ENCODE results near the gene TGIF2. TPM values are rescaled to one million over a fixed set of nuclear protein-coding genes. Genes with fewer than 3 reads are reported as not detected.
A peak's percentile ranks its signal among the peaks of the same experiment; 100 is the strongest.

The TGIF2 gene
- total RNA-seq, 6 experiments from 2014 or later = 3.2 to 7.8 (median 5.9) TPM

GRCh38 chr20:36573798-36574365, 485 bp downstream of the TGIF2 start:
- H3K27me3 ChIP-seq = no peaks in the 10 kb centered on the region
- H3K36me3 ChIP-seq = no peaks in the 10 kb centered on the region
- H3K9me3 ChIP-seq = no peaks in the 10 kb centered on the region
- peaks cover 0 to 19% (median 4%) of the 10 kb centered on the region in 4 donors for H3K4me1 ChIP-seq
- WGBS (ENCODE audit: insufficient coverage, low coverage, low lambda C conversion rate, missing lambda C conversion rate) = 0% methylated on average over 5 of the region's 53 CpGs
- peak in 2 of 4 donors; percentile 7 to 8 for ATAC-seq
- intact Hi-C loops (cut with DNase I) = no loop called here
- H3K27ac ChIP-seq = peak overlapping the region; percentile 75 to 92 (median 90)
- peak overlapping the region; percentile 69 to 80 (median 78) for H3K4me3 ChIP-seq
- DNase-seq = peak; percentile 52 to 66 (median 55)
- TF ChIP-seq CTCF (IDR thresholded peaks at IDR 0.05) (no peak), POLR2A (IDR thresholded peaks at IDR 0.05) (no peak)

GRCh38 chr20:36574366-36575135, 1.2 kb downstream of the TGIF2 start:
- ATAC-seq = peak; percentile 24 to 46 (median 28)
- peaks cover 0 to 19% (median 4%) of the 10 kb centered on the region in 4 donors for H3K4me1 ChIP-seq
- WGBS (ENCODE audit: insufficient coverage, low coverage, low lambda C conversion rate, missing lambda C conversion rate) = under 1% methylated on average over 32 of the region's 69 CpGs
- intact Hi-C loops (cut with DNase I) = no loop called here
- H3K9me3 ChIP-seq = no peaks in the 10 kb centered on the region
- TF ChIP-seq CTCF (IDR thresholded peaks at IDR 0.05) (no peak), POLR2A (IDR thresholded peaks at IDR 0.05) (peak; percentile 39)
- H3K36me3 ChIP-seq = peaks cover 0 to 5% (median under 1%) of the 10 kb centered on the region in 4 donors
- peak; percentile 62 to 73 (median 63) for DNase-seq
- H3K27ac ChIP-seq = peak overlapping the region; percentile 75 to 92 (median 90)
- H3K4me3 ChIP-seq = peak overlapping the region; percentile 69 to 80 (median 78)
- H3K27me3 ChIP-seq = no peaks in the 10 kb centered on the region

GRCh38 chr20:36576081-36576445, 2.7 kb downstream of the TGIF2 start:
- DNase-seq (no peak), ATAC-seq (no peak)
- no peak overlapping the region for H3K27ac ChIP-seq
- no peak overlapping the region for H3K4me3 ChIP-seq
- TF ChIP-seq POLR2A (IDR thresholded peaks at IDR 0.05) (no peak), CTCF (IDR thresholded peaks at IDR 0.05) (no peak)
- intact Hi-C loops (cut with DNase I) = no loop called here
- no peaks in the 10 kb centered on the region for H3K27me3 ChIP-seq
- H3K9me3 ChIP-seq = no peaks in the 10 kb centered on the region
- H3K4me1 ChIP-seq = peaks cover 0 to 19% (median 4%) of the 10 kb centered on the region in 4 donors
- peaks cover 0 to 16% (median 7%) of the 10 kb centered on the region in 4 donors for H3K36me3 ChIP-seq
- 29% methylated on average over 1 of the region's 1 CpG for WGBS (ENCODE audit: insufficient coverage, low coverage, low lambda C conversion rate, missing lambda C conversion rate)

- H3K4me3 ChIP-seq = no peak overlapping the region
- DNase-seq (no peak), ATAC-seq (no peak)
- peaks cover 0 to 19% (median 4%) of the 10 kb centered on the region in 4 donors for H3K4me1 ChIP-seq
- no peak overlapping the region for H3K27ac ChIP-seq
- H3K9me3 ChIP-seq = no peaks in the 10 kb centered on the region
- no peaks in the 10 kb centered on the region for H3K27me3 ChIP-seq
- TF ChIP-seq POLR2A (IDR thresholded peaks at IDR 0.05) (no peak), CTCF (IDR thresholded peaks at IDR 0.05) (no peak)
- WGBS (ENCODE audit: insufficient coverage, low coverage, low lambda C conversion rate, missing lambda C conversion rate) = 100% methylated on average over 1 of the region's 15 CpGs
- intact Hi-C loops (cut with DNase I) = no loop called here
- H3K36me3 ChIP-seq = peaks cover 0 to 22% (median 8%) of the 10 kb centered on the region in 4 donors
Observed at GRCh38 chr20:36578356-36579041, 5.1 kb downstream of the TGIF2 start.

Measured in right lobe of liver (tissue), 6 donors.